ENCODE results near the gene TSPEAR. TPM values are rescaled to one million over a fixed set of nuclear protein-coding genes. Genes with fewer than 3 reads are reported as not detected.

Gene TSPEAR
- total and polyA plus RNA-seq, 3 donors from 2014 or later, result 0.53 to 0.62 (median 0.55) TPM

- 96 to 100% methylated on average over 1 to 8 of the region's 8 CpGs for WGBS, 2 donors
- no peak overlapping the region for H3K27ac ChIP-seq
- no peaks in the 10 kb centered on the region for H3K9me3 ChIP-seq
- H3K27me3 ChIP-seq, result no peaks in the 10 kb centered on the region
- H3K4me3 ChIP-seq, result no peak overlapping the region
- DNase-seq, result no peak
- no peaks in the 10 kb centered on the region for H3K4me1 ChIP-seq
- intact Hi-C loops (cut with DNase I; ENCODE audit: low total_unique reads), result no loop called here
- H3K36me3 ChIP-seq (ENCODE audit: low read depth, missing control alignments), result no peaks in the 10 kb centered on the region
- TF ChIP-seq CTCF (IDR thresholded peaks at IDR 0.05) (no peak), POLR2A (IDR thresholded peaks at IDR 0.05) (no peak)
Observed at GRCh38 chr21:44758141-44758561, 46.8 kb upstream of the TSPEAR start.

- H3K36me3 ChIP-seq (ENCODE audit: low read depth, missing control alignments), result no peaks in the 10 kb centered on the region
- TF ChIP-seq CTCF (IDR thresholded peaks at IDR 0.05), result no peak
- no peak for TF ChIP-seq POLR2A (IDR thresholded peaks at IDR 0.05)
- 90 to 93% methylated on average over 6 of the region's 6 CpGs for WGBS, 2 donors
- H3K9me3 ChIP-seq, result no peaks in the 10 kb centered on the region
- no peak overlapping the region for H3K27ac ChIP-seq
- H3K4me3 ChIP-seq, result no peak overlapping the region
- H3K4me1 ChIP-seq, result no peaks in the 10 kb centered on the region
- intact Hi-C loops (cut with DNase I; ENCODE audit: low total_unique reads), result no loop called here
- no peaks in the 10 kb centered on the region for H3K27me3 ChIP-seq
- no peak for DNase-seq
Observed at GRCh38 chr21:44757731-44758130, 46.4 kb upstream of the TSPEAR start.

- TF ChIP-seq POLR2A (IDR thresholded peaks at IDR 0.05), result no peak
- TF ChIP-seq CTCF (IDR thresholded peaks at IDR 0.05), result no peak
- no peak for DNase-seq
- 90 to 92% methylated on average over 23 of the region's 23 CpGs for WGBS, 2 donors
- Histone ChIP-seq H3K27ac (no peak overlapping the region), H3K4me3 (no peak overlapping the region), H3K9me3 (no peaks in the 10 kb centered on the region), H3K27me3 (no peaks in the 10 kb centered on the region), H3K4me1 (no peaks in the 10 kb centered on the region), H3K36me3 (ENCODE audit: low read depth, missing control alignments) (no peaks in the 10 kb centered on the region)
- intact Hi-C loops (cut with DNase I; ENCODE audit: low total_unique reads), result no loop called here
Observed at GRCh38 chr21:44756423-44757185, 45.2 kb upstream of the TSPEAR start.

GRCh38 chr21:44755227-44755626 lies 43.9 kb upstream of the TSPEAR start:
- DNase-seq, result no peak
- Histone ChIP-seq H3K27me3 (no peaks in the 10 kb centered on the region), H3K4me1 (no peaks in the 10 kb centered on the region), H3K9me3 (no peaks in the 10 kb centered on the region), H3K36me3 (ENCODE audit: low read depth, missing control alignments) (no peaks in the 10 kb centered on the region), H3K27ac (no peak overlapping the region), H3K4me3 (no peak overlapping the region)
- intact Hi-C loops (cut with DNase I; ENCODE audit: low total_unique reads), result no loop called here
- no peak for TF ChIP-seq CTCF (IDR thresholded peaks at IDR 0.05)
- no peak for TF ChIP-seq POLR2A (IDR thresholded peaks at IDR 0.05)
- 78% methylated on average over 5 of the region's 5 CpGs for WGBS, 2 donors

- WGBS, 2 donors, result 86 to 93% methylated on average over 4 to 19 of the region's 19 CpGs
- no peaks in the 10 kb centered on the region for H3K9me3 ChIP-seq
- TF ChIP-seq CTCF (IDR thresholded peaks at IDR 0.05) (no peak), POLR2A (IDR thresholded peaks at IDR 0.05) (no peak)
- H3K27ac ChIP-seq, result no peak overlapping the region
- intact Hi-C loops (cut with DNase I; ENCODE audit: low total_unique reads), result no loop called here
- H3K4me3 ChIP-seq, result no peak overlapping the region
- H3K27me3 ChIP-seq, result no peaks in the 10 kb centered on the region
- no peaks in the 10 kb centered on the region for H3K36me3 ChIP-seq (ENCODE audit: low read depth, missing control alignments)
- DNase-seq, result no peak
- H3K4me1 ChIP-seq, result no peaks in the 10 kb centered on the region
Observed at GRCh38 chr21:44753357-44753756, 42.0 kb upstream of the TSPEAR start.

Data from testis (tissue), 3 donors.